ENCODE results near the gene PINK1. TPM values are rescaled to one million over a fixed set of nuclear protein-coding genes. Genes with fewer than 3 reads are reported as not detected.

The PINK1 gene
- total RNA-seq, 1 donor from 2014 or later = 52.6 TPM

Other genes starting within 250 kb of the PINK1 start
- 10.3 and 10.9 TPM in 2 replicates for gene CAMK2N1, start 147.2 kb upstream of the PINK1 start, total RNA-seq
- 32.9 and 36.0 TPM in 2 replicates for gene MUL1, start 125.3 kb upstream of the PINK1 start, total RNA-seq
- not detected in 2 replicates for gene FAM43B, start 80.9 kb upstream of the PINK1 start, total RNA-seq
- 0.67 and 2.0 TPM in 2 replicates for gene CDA, start 44.4 kb upstream of the PINK1 start, total RNA-seq
- gene DDOST, start 27.9 kb downstream of the PINK1 start, total RNA-seq = 305 and 412 TPM in 2 replicates
- gene KIF17, start 84.5 kb downstream of the PINK1 start, total RNA-seq = 0.13 TPM in 1 of 2 replicates, not detected in the other
- 1.4 and 3.4 TPM in 2 replicates for gene SH2D5, start 99.2 kb downstream of the PINK1 start, total RNA-seq
- gene HP1BP3, start 153.8 kb downstream of the PINK1 start, total RNA-seq = 182 and 235 TPM in 2 replicates

Data from pulmonary artery endothelial cell (primary cell).